Left renal pelvis (tissue), 4 donors: ENCODE data around the gene RGS14. TPM values are rescaled to one million over a fixed set of nuclear protein-coding genes. Genes with fewer than 3 reads are reported as not detected.
"Not testable (repeated sequence)": the region's sequence is repeated elsewhere in the genome, so short reads cannot be mapped to it uniquely, and the experiment has no call there.

ENCODE experiments used
- DNase-seq, 4 donors: peaks; one replicate each; pipeline ENCODE4 v3.0.0-alpha.2; 2013; ENCODE audit warnings: low read depth in 4 of 4, low spot score in 3 of 4
- polyA plus RNA-seq, 4 donors: library from polyadenylated mRNA; unstranded; fragments of 120-200 nt; gene quantifications; one replicate each; pipeline ENCODE4 v1.2.1, GENCODE V29; 2013; ENCODE audit not compliant: insufficient read length in 4 of 4

The RGS14 gene
- polyA plus RNA-seq, 4 donors = 5.7 to 19.3 (median 13.9) TPM

DNA sequence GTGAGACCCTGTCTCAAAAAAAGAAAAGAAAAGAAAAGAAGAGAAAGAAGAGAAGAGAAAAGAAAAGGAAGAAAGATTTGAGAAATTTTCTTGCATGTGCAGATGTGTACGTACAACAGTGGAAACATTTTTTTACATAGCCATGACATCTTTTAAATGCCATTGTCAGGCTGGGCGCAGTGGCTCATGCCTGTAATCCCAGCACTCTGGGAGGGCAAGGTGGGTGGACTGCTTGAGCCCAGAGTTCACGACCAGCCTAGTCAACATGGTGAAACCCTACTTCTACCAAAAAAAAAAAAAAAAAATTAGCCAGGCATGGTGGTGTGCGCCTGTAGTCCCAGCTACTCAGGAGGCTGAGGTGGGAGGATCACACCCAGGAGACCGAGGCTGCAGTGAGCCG, 12.8 kb upstream of the RGS14 start:
- no peak for DNase-seq

DNA sequence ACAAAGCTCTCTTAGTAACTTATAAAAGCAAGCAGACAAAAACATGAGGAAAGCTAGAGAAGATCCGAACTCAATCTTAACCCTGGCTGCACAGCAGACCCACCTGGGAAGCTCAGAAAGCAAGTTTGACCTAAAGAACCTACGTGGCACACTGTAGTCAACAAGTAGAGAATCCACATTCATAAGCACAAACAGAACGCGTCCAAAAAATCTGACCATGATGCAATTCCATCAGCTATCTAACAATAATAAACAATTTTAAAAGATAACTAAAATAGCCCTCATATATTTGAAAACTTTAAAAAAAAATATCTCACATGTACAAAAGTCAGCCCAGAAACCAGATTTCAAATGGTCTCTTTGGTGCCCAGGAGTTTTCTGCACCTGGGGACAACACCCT, 10.9 kb upstream of the RGS14 start:
- DNase-seq = no peak

DNA sequence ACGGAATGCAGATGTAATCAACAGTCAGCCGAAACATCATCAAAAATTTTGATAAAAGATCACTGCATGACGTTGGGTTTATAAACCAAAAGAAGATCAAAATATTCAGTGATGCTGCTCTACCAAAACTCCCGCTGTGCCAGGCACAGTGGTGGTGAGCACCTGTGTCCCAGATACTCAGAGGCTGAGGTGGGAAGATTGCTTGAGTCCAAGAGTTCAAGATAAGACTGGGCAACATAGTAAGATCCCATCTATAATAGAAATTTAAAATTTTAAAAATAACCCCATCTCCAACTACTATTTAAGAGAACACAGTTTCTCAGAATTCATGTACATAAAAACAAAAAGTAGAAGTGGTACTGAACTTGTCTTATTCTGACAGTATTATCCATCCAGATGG, 10.0 kb upstream of the RGS14 start:
- DNase-seq = no peak

DNA sequence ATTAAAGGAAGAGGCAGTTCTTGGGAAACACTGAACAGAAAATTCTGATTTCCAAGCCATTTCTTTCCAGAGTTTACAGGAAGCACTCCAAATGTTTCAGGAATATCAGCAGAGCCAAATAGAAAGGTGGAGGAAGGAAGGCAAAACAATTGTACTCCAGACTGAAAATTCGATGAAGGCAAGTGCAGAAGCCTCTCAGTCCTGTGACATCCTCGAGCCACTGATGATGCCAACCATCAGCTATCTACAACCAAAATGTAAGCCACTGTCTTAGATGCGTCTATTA, 8.4 kb upstream of the RGS14 start:
- no peak for DNase-seq

DNA sequence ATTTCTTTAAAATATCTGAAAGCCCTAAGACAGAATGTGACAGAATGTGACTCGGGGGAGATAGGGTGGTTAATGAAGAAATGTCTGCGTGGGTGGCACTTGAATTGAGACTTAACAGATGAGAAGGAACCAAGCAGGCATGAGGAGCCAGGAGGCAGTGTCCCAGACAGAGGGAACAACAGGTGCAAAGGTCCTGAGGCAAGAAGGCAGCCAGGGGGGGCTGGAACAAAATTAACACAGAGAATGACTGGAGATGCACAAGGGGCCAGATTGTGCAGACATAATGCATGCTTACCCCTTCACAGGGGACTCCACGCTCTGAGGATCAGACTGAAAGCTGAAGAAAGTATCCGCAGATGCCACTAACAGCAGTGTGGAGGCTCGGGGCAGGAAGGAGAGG, 8.0 kb upstream of the RGS14 start:
- no peak for DNase-seq

DNA sequence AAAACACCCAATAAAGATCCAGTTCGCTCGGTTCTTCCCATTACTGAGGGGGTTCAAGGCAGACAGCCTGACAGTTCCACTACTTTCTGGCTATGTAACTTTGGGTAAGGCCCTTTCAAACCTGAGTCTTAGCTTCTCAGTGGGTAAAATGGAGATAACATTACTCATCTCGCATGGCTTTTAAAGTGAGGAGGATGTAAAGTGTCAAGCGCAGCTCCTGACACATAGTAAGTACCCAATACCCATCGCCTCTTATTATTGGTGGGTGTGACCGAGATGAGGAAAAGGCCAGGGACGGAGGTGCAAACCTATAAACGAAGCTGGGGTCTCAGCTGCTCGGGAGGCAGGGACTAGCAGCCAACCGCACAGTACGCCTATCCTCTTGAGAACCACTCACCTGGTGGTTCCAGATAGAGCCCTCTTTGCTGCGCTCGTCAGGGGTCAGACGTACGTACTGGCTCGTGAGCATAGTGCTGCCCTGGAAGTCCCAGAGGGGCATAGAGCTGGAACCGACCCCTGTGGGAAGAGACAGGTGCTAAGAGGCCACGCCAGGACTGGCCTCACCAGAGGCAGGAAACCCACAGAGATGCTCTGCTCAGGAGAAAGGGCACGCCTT, 6.8 kb upstream of the RGS14 start:
- no peak for DNase-seq

DNA sequence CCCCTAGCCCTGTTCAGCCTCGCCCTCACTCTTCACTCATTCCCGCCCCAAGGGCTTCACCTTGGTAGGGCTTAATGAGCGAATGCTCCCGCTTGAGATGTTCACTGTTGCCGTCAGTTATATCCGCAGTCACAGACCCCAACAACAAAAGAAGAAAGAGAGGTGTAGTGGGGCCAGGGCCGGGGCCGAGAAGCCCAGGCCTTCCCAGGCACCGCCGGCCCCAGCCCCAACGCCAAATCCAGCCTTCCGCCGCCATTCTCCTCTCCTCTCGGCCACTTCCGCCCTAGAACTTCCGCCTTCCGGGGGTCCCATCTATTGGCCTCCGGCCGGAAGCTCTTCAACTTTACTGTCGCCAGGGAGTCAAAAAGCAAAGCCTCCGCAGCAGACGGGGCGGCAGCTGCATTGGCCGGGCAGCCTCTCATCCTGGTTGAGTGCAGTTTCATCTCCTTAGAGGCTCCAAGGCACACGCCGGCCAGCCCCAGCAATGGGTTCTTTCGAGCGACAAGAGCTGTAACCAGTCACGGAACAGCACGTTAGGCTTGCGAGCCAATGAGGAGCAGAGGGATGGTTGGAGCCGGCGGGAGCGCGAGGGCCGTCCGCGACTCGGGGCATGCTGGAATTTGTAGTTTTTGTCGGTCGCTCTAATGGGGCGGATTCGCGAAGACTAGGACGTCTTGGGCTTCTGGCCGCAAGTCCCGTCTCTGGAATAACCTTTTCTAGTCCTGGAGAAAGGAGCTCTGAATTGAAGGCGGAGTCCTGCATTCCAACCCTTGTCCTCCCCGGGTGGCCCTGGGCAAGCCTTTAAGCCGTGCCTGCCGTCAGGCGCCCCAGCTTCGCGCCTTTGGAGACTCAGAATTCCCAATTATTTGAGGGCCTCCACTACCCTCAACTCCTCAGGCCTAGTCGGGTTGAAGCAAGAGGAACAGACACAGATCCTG, 6.1 kb upstream of the RGS14 start, which contains the start of gene LMAN2:
Gene LMAN2, minus strand, starts transcription at position 277 of the 938 bp plus-strand sequence. Its CDS starts 21 bp downstream, at position 256.
- peak; percentile 89 to 94 (median 92) for DNase-seq

DNA sequence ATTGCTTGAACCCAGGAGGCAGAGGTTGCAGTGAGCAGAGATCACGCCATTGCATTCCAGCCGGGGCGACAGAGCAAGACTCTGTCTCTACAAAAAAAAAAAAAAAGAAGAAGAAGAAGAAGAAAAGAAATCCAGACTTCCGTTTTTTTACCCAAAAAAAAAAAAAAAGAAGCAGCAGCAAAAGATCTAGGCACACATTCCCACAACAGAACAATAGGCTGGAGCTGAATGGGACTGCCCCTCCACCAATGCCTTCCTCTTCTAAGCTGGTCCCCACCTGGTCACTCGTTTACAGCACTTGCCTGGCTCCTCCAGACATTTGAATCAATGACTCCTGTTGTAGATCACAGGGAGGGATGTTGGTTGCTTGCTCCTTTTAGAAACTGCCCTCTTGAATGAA, 4.6 kb upstream of the RGS14 start:
- DNase-seq = no peak

DNA sequence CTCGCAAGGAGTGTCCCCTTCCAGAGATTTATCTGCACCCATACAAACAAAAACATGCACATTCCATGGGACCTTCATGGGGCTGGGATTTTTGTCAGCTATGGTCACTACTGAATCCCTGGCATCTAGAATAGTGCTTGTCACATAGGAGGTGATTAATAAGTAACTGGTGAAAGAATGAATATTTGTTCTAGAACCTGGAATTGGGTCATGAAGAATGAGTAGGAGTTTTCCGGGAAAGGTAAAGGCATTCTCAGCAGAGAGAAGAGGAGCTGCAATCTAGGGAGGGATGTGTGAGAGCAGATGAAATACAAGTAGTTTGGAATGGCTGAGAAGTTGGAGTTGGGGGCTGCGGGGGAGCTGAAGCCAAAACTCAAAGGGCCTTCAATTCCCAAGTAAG, 3.5 kb upstream of the RGS14 start:
- no peak for DNase-seq

DNA sequence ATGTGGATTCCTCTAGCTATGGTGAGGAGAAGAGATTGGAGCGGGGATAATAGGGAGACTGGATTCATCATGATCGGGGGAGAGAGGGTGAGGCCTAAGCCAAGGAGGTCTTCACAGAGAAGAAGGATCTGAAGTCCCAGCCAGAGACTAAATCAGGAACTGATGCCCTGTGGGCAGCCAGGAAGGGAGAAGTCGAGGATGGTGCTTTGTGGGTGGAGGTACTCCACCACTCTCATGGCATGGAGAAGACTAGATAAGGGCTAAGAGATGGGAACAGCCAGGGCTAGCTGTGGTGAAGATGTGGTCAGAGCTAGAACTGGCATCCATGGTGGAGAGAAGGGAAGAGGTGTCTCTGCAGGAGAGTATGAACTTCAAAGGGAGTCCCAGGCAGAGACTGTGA, 3.0 kb upstream of the RGS14 start:
- no peak for DNase-seq

DNA sequence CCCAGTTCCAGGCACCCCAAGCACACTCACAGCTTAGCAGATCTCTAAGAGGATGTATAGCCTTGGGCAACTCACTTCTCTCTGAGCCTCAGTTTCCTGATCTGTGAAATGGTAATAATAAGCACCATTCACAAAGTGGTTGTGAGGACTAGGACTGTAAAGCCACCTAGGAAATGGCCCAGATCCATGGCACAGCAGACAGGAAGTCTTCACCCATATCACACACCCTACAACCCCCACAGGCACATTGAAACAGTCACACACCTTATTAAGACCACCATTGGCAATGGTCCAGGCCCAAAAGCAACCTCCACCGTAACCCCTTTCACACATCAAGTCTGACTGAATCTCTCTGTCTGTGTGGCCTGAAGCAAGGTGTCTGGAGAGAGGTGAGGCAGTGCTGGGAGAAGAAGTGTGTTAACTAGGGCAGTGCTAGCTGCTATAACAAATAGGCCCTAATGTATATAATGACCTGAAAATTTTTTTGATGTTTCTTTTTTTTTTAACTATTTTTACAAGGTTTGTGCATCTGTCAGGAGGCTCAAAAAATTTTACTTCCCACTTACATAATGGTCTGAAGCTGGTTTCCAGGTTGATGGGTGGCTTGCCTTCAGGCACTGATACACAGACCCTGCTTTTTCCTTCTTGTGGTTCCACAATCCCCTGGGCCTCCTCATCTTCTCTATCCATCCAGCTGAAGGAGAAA, 2.4 kb upstream of the RGS14 start:
- no peak for DNase-seq

DNA sequence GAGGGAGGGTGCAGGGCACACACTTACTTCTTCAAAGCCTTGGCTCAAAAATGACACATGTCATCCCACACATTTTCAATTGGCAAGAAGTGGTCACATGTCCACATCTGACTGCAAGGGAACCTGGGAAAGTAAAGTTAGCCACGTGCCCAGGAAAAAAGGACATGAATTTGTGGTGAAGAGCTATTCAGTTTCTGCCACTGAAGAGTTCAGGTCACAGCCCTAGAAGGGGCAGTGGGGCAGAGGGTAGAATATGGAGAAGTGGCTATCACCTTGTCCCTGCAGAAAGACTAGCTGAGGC, 1.9 kb upstream of the RGS14 start:
- no peak for DNase-seq

DNA sequence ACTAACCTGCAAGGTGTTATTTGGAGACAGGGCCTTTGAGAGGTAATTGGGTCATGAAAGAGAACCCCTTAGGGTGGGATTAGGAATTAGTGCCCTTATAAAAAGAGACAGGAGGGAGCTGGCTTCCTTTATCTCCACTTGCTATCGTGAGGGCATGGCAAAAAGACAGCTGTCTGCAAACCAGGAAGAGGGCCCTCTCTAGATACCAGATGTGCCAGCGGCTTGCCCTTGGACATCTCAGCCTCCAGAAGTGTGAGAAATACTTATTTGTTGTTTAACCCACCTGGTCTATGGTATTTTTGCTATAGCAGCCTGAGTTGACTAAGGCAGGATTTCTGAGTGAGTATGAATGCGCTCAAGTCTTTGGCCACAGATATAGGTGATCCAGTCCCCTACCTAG, 978 bp upstream of the RGS14 start:
- no peak for DNase-seq

DNA sequence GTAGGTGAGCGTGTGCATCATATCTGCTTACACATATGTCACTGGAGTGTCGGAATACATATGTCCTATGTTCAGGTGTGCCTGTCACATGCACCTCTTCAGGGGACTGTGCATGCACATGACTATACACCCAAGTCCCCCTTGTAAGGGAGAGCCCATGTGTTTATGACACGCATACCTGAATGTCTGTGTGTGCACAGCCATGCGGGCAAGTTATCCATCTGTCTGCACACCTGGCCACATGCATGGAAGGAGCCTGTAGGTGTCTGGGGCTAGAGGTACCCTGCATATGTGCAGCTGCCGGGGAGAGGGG, 622 bp upstream of the RGS14 start:
- no peak for DNase-seq

DNA sequence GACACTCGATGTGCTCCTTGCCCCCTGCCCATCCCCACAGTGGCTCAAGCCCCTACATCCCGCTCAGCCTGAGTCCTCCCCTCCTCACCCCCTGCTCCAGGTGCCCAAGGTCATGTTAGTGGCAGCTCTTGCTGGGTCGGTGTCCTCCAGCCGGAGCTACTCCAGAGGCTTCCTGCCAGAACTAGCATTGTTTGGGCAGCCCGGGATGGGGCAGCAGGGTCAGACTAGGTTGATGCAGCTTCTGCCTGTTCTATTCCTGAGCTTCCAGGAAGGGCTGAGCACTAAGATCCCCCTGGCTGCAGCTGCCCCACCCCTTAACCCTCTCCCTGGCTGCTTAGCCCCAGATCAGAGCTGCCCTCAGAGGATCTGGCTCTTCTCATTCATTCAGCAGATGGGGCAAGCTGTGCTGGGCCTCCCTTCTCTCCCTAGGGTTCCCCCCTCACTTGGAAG, 671 bp downstream of the RGS14 start:
- no peak for DNase-seq

DNA sequence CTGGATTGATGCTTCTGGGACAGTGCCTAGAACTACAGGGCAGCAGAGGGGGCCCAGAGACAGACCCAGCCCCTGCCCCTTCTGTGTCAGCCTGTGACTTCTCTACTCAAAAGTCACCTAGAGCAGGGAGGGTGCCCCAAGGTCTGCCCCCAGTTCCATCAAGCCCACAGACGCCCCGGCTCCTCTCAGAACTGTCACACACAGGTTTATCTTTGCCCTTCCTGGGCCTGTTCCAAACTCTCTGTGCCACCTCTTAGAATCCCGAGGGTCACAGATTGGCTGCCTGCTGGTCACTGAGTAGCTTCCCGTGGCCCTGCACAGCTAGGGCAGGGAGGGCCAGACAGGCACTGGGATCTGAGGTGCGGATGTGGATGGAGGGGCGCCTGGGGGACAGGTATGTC, 1.7 kb downstream of the RGS14 start:
- DNase-seq = no peak

DNA sequence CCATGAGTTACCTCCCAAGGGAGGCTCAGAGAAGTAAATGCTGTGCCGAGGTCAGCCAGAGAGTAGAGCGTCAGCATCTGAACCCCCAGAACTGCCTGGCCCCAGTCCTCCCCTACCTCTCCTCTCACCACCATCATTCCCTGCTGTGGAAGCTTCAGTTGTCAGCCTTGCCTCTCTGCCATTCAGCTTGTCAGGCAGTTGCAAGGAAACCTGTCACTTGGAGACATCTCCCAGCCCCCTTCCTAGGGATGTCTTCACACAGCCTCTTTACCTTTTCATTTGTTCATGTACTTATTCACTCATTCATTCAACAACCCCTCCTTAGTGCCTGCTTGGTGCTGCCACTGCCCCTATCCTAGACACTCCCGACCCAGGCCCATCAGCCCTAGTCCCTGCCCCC, 2.1 kb downstream of the RGS14 start:
- no peak for DNase-seq

DNA sequence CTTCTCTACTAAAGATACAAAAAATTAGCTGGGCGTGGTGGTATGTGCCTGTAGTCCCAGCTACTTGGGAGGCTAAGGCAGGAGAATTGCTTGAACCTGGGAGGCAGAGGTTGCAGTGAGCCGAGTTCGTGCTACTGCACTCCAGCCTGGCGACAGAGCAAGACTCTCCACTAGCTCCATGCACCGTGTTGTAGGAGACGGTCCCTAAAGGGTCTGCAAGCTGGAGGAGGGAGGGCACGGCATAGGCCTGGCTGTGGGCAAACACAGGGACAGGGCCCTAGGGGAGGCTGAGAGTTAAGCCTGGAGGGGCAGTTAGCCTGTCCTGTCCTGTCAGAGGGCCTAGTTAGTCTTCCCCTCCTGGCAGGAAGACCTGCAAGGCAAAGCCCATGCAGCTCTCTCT, 3.0 kb downstream of the RGS14 start:
- not testable (repeated sequence) for DNase-seq

DNA sequence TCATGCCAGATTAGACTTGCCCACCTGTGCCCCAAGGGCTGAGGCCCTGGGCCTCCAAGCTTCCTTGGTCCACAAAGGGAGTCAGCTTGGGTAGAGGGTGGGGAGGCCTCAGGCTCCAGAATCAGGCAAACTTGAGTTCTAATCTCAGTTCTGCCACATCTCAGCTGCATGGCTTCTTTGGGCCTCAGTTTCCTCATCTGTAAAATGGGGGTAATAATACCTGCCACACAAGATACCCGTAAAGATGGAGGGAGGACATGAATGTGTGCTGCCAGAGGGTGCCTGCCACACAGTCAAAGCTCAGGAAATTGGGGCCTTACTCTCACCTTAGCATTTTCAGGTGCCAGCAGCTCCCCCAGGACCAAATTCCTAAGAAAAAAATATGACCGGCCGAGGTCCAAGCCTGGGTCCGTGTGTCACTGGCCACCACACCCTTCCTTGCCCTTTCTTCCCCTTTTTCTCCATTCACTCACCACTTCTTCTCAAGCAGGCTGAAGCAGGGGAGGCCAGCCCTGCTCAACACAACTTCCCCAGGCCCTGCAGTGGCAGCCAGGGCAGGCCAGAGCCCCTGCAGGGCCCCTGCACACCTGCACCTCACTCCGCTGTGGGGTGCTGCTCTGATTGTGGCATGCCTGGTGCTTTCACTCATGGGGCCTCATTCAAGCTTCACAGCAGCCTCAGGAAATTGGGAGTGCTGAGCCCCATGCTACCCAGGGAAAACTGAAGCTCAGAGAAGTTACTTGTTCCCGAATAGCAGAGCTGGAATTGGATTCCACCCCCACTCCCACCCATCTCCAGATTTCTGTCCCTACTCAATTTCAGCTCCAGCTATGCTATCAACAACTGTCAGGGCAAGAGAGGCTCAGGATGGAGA, 3.9 kb downstream of the RGS14 start:
- DNase-seq = no peak

DNA sequence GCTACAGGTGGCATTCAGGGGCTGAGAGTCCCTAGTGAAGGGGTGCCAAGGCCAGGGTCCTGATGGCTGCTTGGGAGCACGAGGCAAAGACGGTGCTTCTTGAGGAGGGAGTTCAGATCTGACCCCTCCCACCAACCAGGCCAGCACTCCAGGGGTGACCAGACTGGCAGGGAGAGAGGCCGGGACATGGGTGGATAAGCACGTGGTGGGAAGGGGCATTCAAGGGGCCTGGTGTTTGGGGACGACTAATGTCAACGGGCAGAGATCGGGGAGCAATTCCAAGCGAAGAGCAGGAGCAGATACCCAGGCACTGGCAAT, 4.5 kb downstream of the RGS14 start:
- no peak for DNase-seq
